ENCODE measurements around the gene MIS18BP1. TPM values are rescaled to one million over a fixed set of nuclear protein-coding genes. Genes with fewer than 3 reads are reported as not detected.

The MIS18BP1 gene
- total and polyA plus RNA-seq, 2 experiments from 2014 or later, result 109 to 216 TPM

- TF ChIP-seq, protein P1, sequence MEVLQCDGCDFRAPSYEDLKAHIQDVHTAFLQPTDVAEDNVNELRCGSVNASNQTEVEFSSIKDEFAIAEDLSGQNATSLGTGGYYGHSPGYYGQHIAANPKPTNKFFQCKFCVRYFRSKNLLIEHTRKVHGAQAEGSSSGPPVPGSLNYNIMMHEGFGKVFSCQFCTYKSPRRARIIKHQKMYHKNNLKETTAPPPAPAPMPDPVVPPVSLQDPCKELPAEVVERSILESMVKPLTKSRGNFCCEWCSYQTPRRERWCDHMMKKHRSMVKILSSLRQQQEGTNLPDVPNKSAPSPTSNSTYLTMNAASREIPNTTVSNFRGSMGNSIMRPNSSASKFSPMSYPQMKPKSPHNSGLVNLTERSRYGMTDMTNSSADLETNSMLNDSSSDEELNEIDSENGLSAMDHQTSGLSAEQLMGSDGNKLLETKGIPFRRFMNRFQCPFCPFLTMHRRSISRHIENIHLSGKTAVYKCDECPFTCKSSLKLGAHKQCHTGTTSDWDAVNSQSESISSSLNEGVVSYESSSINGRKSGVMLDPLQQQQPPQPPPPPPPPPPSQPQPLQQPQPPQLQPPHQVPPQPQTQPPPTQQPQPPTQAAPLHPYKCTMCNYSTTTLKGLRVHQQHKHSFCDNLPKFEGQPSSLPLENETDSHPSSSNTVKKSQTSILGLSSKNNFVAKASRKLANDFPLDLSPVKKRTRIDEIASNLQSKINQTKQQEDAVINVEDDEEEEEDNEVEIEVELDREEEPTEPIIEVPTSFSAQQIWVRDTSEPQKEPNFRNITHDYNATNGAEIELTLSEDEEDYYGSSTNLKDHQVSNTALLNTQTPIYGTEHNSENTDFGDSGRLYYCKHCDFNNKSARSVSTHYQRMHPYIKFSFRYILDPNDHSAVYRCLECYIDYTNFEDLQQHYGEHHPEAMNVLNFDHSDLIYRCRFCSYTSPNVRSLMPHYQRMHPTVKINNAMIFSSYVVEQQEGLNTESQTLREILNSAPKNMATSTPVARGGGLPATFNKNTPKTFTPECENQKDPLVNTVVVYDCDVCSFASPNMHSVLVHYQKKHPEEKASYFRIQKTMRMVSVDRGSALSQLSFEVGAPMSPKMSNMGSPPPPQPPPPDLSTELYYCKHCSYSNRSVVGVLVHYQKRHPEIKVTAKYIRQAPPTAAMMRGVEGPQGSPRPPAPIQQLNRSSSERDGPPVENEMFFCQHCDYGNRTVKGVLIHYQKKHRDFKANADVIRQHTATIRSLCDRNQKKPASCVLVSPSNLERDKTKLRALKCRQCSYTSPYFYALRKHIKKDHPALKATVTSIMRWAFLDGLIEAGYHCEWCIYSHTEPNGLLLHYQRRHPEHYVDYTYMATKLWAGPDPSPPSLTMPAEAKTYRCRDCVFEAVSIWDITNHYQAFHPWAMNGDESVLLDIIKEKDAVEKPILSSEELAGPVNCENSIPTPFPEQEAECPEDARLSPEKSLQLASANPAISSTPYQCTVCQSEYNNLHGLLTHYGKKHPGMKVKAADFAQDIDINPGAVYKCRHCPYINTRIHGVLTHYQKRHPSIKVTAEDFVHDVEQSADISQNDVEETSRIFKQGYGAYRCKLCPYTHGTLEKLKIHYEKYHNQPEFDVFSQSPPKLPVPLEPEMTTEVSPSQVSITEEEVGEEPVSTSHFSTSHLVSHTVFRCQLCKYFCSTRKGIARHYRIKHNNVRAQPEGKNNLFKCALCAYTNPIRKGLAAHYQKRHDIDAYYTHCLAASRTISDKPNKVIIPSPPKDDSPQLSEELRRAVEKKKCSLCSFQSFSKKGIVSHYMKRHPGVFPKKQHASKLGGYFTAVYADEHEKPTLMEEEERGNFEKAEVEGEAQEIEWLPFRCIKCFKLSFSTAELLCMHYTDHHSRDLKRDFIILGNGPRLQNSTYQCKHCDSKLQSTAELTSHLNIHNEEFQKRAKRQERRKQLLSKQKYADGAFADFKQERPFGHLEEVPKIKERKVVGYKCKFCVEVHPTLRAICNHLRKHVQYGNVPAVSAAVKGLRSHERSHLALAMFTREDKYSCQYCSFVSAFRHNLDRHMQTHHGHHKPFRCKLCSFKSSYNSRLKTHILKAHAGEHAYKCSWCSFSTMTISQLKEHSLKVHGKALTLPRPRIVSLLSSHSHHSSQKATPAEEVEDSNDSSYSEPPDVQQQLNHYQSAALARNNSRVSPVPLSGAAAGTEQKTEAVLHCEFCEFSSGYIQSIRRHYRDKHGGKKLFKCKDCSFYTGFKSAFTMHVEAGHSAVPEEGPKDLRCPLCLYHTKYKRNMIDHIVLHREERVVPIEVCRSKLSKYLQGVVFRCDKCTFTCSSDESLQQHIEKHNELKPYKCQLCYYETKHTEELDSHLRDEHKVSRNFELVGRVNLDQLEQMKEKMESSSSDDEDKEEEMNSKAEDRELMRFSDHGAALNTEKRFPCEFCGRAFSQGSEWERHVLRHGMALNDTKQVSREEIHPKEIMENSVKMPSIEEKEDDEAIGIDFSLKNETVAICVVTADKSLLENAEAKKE (CRISPR knock-in tag; IDR thresholded peaks at IDR 0.05), result no peak
- TF ChIP-seq STAT1 (IDR thresholded peaks at IDR 0.05; ENCODE audit: unreplicated experiment), result no peak
- TF ChIP-seq POLR2AphosphoS5 (IDR thresholded peaks at IDR 0.05; ENCODE audit: low read depth), result no peak
- no peak for TF ChIP-seq JUNB (IDR thresholded peaks at IDR 0.05; ENCODE audit: unreplicated experiment)
- TF ChIP-seq NANOG (IDR thresholded peaks at IDR 0.05; ENCODE audit: borderline replicate concordance), result no peak
- TF ChIP-seq ETS1 (IDR thresholded peaks at IDR 0.05), result no peak
- TF ChIP-seq ZNF114 (CRISPR knock-in tag; IDR thresholded peaks at IDR 0.05), result no peak
Observed at GRCh38 chr14:45246151-45246550, 6.9 kb downstream of the MIS18BP1 start (continued).

- Histone ChIP-seq H3K79me2 (replicated peaks; ENCODE audit: insufficient read depth) (peaks cover 72% of the 10 kb centered on the region), H3K4me1 (ENCODE audit: insufficient read depth) (peaks cover 4% of the 10 kb centered on the region), H3K4me3 (no peak overlapping the region), H2AFZ (no peak overlapping the region), H3K4me2 (no peak overlapping the region), H3F3A (replicated peaks; ENCODE audit: low read depth) (no peaks in the 10 kb centered on the region), H4K20me1 (replicated peaks; ENCODE audit: insufficient read depth) (peaks cover 38% of the 10 kb centered on the region), H3K36me3 (ENCODE audit: insufficient read depth) (peaks cover 20% of the 10 kb centered on the region; the same call in 1 of the 2 replicates), H3K27me3 (ENCODE audit: insufficient read depth) (no peaks in the 10 kb centered on the region), H3K27ac (ENCODE audit: low read depth) (no peak overlapping the region), H3K9me2 (ENCODE audit: insufficient read depth) (no peaks in the 10 kb centered on the region)
- no peak for ATAC-seq
- DNase-seq (ENCODE audit: low spot score), result no peak
- Mint-ChIP-seq H3K9me3 (no peaks in the 10 kb centered on the region), H3K27me3 (ENCODE audit: insufficient read depth, low read depth, poor library complexity) (no peaks in the 10 kb centered on the region), H3K4me3 (no peak overlapping the region), H3K4me1 (no peaks in the 10 kb centered on the region), H3K27ac (no peak overlapping the region), H3K36me3 (ENCODE audit: low read depth) (peaks cover 21% of the 10 kb centered on the region)
- no peak for TF ChIP-seq JUNB (IDR thresholded peaks at IDR 0.05; ENCODE audit: unreplicated experiment)
- no peak for TF ChIP-seq STAT1 (IDR thresholded peaks at IDR 0.05; ENCODE audit: unreplicated experiment)
- TF ChIP-seq NANOG (IDR thresholded peaks at IDR 0.05; ENCODE audit: borderline replicate concordance), result no peak
- no peak for TF ChIP-seq POLR2AphosphoS5 (IDR thresholded peaks at IDR 0.05; ENCODE audit: low read depth)
- TF ChIP-seq ZNF331 (CRISPR knock-in tag; IDR thresholded peaks at IDR 0.05; ENCODE audit: low read depth), result no peak
- no peak for TF ChIP-seq EZH2phosphoT487 (IDR thresholded peaks at IDR 0.05; ENCODE audit: unreplicated experiment)
- TF ChIP-seq, protein P1 (CRISPR knock-in tag; IDR thresholded peaks at IDR 0.05), result no peak
- no peak for TF ChIP-seq ZNF114 (CRISPR knock-in tag; IDR thresholded peaks at IDR 0.05)
Observed at GRCh38 chr14:45242706-45243105, 10.3 kb downstream of the MIS18BP1 start.

Measured in GM23338 (cell line).